Mucosa of descending colon (tissue), 3 donors: ENCODE measurements around the gene GPR151. TPM values are rescaled to one million over a fixed set of nuclear protein-coding genes. Genes with fewer than 3 reads are reported as not detected.

Source experiments
- ATAC-seq: fragments of 200-7000 bp; cut with Tn5 transposase; one replicate; pipeline ENCODE4 v1.9.1; 2020; ENCODE audit warnings: mild to moderate bottlenecking, moderate library complexity
- DNase-seq, 3 donors: peaks; one replicate each; pipeline ENCODE4 v3.0.0-alpha.2; 2020
- H3K36me3 ChIP-seq: fragments of 200-600 bp; one replicate; pipeline ENCODE4 v1.8.0; 2021; ENCODE audit warnings: low read depth, mild to moderate bottlenecking
- H3K4me1 ChIP-seq: fragments of 200-600 bp; one replicate; pipeline ENCODE4 v1.8.0; 2021; ENCODE audit warnings: low read depth, mild to moderate bottlenecking
- H3K4me3 ChIP-seq: fragments of 200-600 bp; one replicate; pipeline ENCODE4 v1.8.0; 2021; ENCODE audit warnings: mild to moderate bottlenecking
- H3K9me3 ChIP-seq: fragments of 200-600 bp; one replicate; pipeline ENCODE4 v1.8.0; 2021; ENCODE audit warnings: mild to moderate bottlenecking
- CTCF ChIP-seq: fragments of 200-600 bp; IDR thresholded peaks from one replicate; pipeline ENCODE4 v1.8.0; 2022; ENCODE audit warnings: antibody characterized with exemption, mild to moderate bottlenecking
- intact Hi-C, 2 donors: fragments of 100-400 bp; cut with DNase I in 1 of 2; cut with micrococcal nuclease in 1 of 2; formaldehyde crosslinking; loops; one replicate each; pipeline versions ENCODE4 v1.11.0 to v1.11.1; 2022; cut with DNase I, micrococcal nuclease
- total RNA-seq, 3 donors: library from RNA; stranded (reverse); fragmentation: NEBNext Ultra II Directional in 2 of 3; extraction: Animal tissue kit (Norgen Biotek cat#: 25700) in 2 of 3; gene quantifications; one replicate each; pipeline versions ENCODE4 v1.2.1 to v1.2.4, GENCODE V29; 2021 to 2023
- donor health status: DM: no; HTN: no; CAD: no; lungs with moderate emphysema.
- donor health status: DM: no; HTN: no; CAD: no.
- donor health status: DM: no; HTN: yes; CAD: no.

GPR151 gene
- total RNA-seq, 3 donors from 2014 or later, result not detected

GRCh38 chr5:146463446-146463845, 52.5 kb downstream of the GPR151 start:
- no peak overlapping the region for H3K4me3 ChIP-seq
- H3K4me1 ChIP-seq, result peaks cover 5% of the 10 kb centered on the region
- intact Hi-C loops, result no loop called here
- DNase-seq, result peak; percentile 67 to 82 (median 77)
- peak; percentile 98 for ATAC-seq
- no peak for TF ChIP-seq CTCF
- no peaks in the 10 kb centered on the region for H3K36me3 ChIP-seq
- H3K9me3 ChIP-seq, result no peaks in the 10 kb centered on the region

Other genes with a start within 250 kb of the GPR151 start
- gene POU4F3, start 177.4 kb downstream of the GPR151 start, total RNA-seq, result not detected
- gene TCERG1, start 68.9 kb downstream of the GPR151 start, total RNA-seq, result 10 to 100 TPM; 44.3 to 63.8 (median 55.4) TPM